ENCODE data around the gene KNG1.

Gene KNG1

GRCh38 chr3:186754006-186754405 lies 36.8 kb downstream of the KNG1 start:
- H3K4me3 ChIP-seq (ENCODE audit: control insufficient read depth, low read depth, low read length) = no peak overlapping the region
- TF ChIP-seq CTCF (IDR thresholded peaks at IDR 0.05; ENCODE audit: control insufficient read depth, insufficient read depth, low read depth, low read length, missing control alignments) = no peak
- no peak for DNase-seq (ENCODE audit: low read depth)

GRCh38 chr3:186754871-186755270 lies 37.7 kb downstream of the KNG1 start:
- DNase-seq (ENCODE audit: low read depth) = no peak
- no peak for TF ChIP-seq CTCF (IDR thresholded peaks at IDR 0.05; ENCODE audit: control insufficient read depth, insufficient read depth, low read depth, low read length, missing control alignments)
- H3K4me3 ChIP-seq (ENCODE audit: control insufficient read depth, low read depth, low read length) = no peak overlapping the region

- H3K4me3 ChIP-seq (ENCODE audit: control insufficient read depth, low read depth, low read length) = no peak overlapping the region
- DNase-seq (ENCODE audit: low read depth) = no peak
- no peak for TF ChIP-seq CTCF (IDR thresholded peaks at IDR 0.05; ENCODE audit: control insufficient read depth, insufficient read depth, low read depth, low read length, missing control alignments)
These were observed 40.1 kb downstream of the KNG1 start for GRCh38 chr3:186757214-186757613.

- TF ChIP-seq CTCF (IDR thresholded peaks at IDR 0.05; ENCODE audit: control insufficient read depth, insufficient read depth, low read depth, low read length, missing control alignments) = no peak
- H3K4me3 ChIP-seq (ENCODE audit: control insufficient read depth, low read depth, low read length) = no peak overlapping the region
- no peak for DNase-seq (ENCODE audit: low read depth)
These were observed 40.6 kb downstream of the KNG1 start for GRCh38 chr3:186757686-186758220.

GRCh38 chr3:186759231-186759930 lies 42.2 kb downstream of the KNG1 start:
- no peak for TF ChIP-seq CTCF (IDR thresholded peaks at IDR 0.05; ENCODE audit: control insufficient read depth, insufficient read depth, low read depth, low read length, missing control alignments)
- DNase-seq (ENCODE audit: low read depth) = no peak
- no peak overlapping the region for H3K4me3 ChIP-seq (ENCODE audit: control insufficient read depth, low read depth, low read length)

- TF ChIP-seq CTCF (IDR thresholded peaks at IDR 0.05; ENCODE audit: control insufficient read depth, insufficient read depth, low read depth, low read length, missing control alignments) = no peak
- no peak overlapping the region for H3K4me3 ChIP-seq (ENCODE audit: control insufficient read depth, low read depth, low read length)
- no peak for DNase-seq (ENCODE audit: low read depth)
These were observed 43.1 kb downstream of the KNG1 start for GRCh38 chr3:186760141-186760833.
